AG09309 (cell line): ENCODE results near the gene KLK15.
"Not testable (repeated sequence)": the region's sequence is repeated elsewhere in the genome, so short reads cannot be mapped to it uniquely, and the experiment has no call there.

ENCODE experiments used
- DNase-seq: peaks from one replicate; pipeline ENCODE4 v3.0.0-alpha.2; 2010; ENCODE audit warnings: low read depth
- H3K4me3 ChIP-seq: 2 replicates; pipeline ENCODE4 v1.5.1; 2011; ENCODE audit warnings: mild to moderate bottlenecking, low read depth, low read length, moderate library complexity; ENCODE audit not compliant: control insufficient read depth
- CTCF ChIP-seq: IDR thresholded peaks from 2 replicates; pipeline ENCODE4 v1.5.1; 2011; ENCODE audit warnings: mild to moderate bottlenecking, low read depth, low read length, inconsistent platforms; ENCODE audit not compliant: insufficient read depth, control insufficient read depth; ENCODE audit errors: missing control alignments

KLK15 gene

GRCh38 chr19:50785329-50785728 is 48.0 kb downstream of the KLK15 start:
- H3K4me3 ChIP-seq: no peak overlapping the region
- DNase-seq: no peak
- TF ChIP-seq CTCF: no peak

GRCh38 chr19:50784710-50785109 is 48.7 kb downstream of the KLK15 start:
- no peak for DNase-seq
- no peak overlapping the region for H3K4me3 ChIP-seq
- no peak for TF ChIP-seq CTCF

DNA sequence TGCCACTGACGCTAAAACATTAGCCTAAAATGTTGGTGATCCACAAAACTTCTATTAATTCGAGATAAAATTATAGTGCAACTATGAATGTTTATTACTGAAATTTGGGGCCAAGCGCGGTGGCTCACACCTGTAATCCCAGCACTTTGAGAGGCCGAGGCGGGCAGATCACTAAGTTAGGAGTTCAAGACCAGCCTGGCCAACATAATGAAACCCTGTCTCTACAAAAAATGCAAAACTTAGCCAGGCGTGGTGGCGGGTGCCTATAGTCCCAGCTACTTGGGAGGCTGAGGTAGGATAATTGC is 49.6 kb downstream of the KLK15 start:
- H3K4me3 ChIP-seq, DNase-seq: not testable (repeated sequence)

- DNase-seq: no peak
- H3K4me3 ChIP-seq: no peak overlapping the region
- no peak for TF ChIP-seq CTCF
These were observed 52.5 kb downstream of the KLK15 start for GRCh38 chr19:50780753-50781435.

DNA sequence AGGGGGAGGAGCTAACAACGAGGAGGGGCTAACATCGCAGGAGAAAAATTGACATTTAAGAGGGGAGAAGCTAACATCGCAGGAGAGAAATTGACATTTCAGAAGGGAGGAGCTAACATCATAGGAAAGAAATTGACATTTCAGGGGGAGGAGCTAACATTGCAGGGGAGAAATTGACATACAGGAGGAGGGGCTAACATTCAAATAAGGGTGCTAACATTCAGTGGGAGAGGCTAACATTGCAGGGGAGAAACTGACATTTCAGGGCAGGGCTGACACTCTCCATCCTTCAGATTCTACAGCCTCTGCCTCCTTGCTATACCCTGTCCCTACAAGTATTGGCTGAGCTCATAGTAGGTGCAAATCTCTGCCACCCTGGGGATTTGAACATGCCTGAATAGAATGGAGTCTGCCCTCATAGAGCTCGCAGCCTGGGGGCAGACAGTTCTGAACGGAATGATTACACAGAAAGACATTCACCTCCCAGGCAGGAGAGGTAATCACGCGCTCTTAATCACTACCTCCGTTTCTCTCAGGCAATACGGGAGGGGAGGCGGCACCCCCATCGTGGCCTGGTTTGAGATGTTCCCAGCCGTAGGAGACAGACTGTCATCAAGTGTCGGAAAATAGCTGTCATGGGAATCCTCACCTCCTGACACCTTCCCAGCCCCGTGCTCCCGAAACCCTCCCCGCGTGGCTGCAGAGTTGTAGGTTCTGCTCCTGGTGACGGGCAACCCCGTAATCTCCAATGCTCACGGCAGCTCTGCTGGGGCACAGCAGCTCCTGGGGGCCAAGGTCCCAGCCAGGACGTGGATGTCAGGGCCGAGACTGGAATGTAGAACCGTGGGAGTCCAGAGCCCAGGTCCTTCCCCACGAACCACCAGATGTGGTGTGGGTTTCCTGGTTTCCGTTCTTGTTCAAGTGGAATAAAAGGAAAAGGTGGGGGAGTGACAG is 53.6 kb downstream of the KLK15 start:
- no peak for TF ChIP-seq CTCF
- H3K4me3 ChIP-seq: no peak overlapping the region
- DNase-seq: no peak

- no peak for TF ChIP-seq CTCF
- DNase-seq: no peak
- H3K4me3 ChIP-seq: no peak overlapping the region
These were observed 54.4 kb downstream of the KLK15 start for GRCh38 chr19:50778906-50779430.

DNA sequence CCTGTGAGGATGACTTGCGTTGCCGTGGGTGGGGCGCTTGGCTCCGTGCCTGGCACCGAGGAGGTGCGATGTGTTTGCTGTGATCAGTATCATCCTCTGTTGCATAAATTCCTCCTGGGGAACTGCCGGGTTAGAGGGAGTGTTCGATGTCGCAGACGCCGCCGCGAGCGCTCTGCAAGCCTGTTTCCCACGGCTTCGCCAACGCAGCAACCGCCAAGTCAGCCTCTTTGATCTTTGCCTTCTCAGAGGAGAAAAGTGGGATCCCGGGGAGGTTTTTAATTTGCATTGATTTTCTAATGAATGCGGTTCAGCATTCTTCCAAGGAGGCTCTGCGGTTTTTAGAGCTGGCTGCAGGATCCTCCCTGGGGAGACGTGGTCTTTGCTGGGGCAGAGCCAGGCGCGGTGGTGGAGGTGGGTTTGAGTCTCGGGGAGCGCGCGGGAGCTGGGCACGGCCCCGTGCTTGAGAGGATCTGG is 55.5 kb downstream of the KLK15 start:
- no peak for TF ChIP-seq CTCF
- DNase-seq: no peak
- no peak overlapping the region for H3K4me3 ChIP-seq
